HG03064 (cell line): ENCODE data around the gene ESYT1.

Experiments used
- ATAC-seq: cut with Tn5 transposase; IDR thresholded peaks from one replicate; pipeline ENCODE4 v1.9.1; 2021; ENCODE audit warnings: low read depth; ENCODE audit not compliant: unreplicated experiment

The ESYT1 gene

GRCh38 chr12:56172839-56173238, 44.8 kb downstream of the ESYT1 start:
- no peak for ATAC-seq

- ATAC-seq: no peak
These were observed 50.3 kb downstream of the ESYT1 start for GRCh38 chr12:56178347-56178746.

GRCh38 chr12:56186957-56187356, 58.9 kb downstream of the ESYT1 start:
- ATAC-seq: no peak

DNA sequence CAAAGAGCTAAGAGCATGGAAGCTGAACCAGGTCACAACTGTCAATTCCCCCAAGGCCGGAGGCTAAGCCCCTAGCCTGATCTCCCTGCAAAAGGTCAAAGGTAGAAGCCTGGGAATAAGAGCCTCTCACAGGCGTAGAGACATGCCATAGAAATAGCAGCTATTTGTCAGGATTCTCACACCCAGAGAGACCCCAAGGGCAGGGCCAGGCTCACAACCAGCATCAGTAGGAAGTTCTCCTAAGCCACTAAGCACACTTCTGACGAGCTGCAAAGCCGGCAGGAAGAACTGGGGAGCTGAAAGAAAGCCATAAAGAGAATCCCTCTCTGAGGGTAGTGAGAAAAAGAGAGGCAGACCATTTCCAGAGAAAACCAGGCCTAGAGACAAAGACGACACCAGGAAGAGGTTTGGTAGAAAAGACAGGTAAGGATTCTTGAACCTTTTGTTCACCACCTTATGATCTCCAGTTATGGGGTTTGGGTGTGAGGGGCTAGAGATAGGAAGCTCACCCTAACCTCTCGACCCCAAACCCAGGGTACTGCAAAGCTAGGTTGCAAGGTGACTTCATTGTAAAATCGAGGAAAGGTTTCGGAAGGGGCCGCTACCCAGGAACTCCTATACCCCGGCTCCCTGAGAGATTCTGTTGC, 60.2 kb downstream of the ESYT1 start:
- no peak for ATAC-seq

- no peak for ATAC-seq
These were observed 60.7 kb downstream of the ESYT1 start for GRCh38 chr12:56188778-56189098.

- peak; percentile 58 for ATAC-seq
These were observed 61.2 kb downstream of the ESYT1 start, which contains the start of gene SMARCC2 for GRCh38 chr12:56189099-56189917. Gene SMARCC2 (minus strand): TSS chr12:56189483. CDS start chr12:56189461, 22 bp downstream.

- peak; percentile 37 for ATAC-seq
These were observed 62.0 kb downstream of the ESYT1 start for GRCh38 chr12:56189918-56190694.

GRCh38 chr12:56190695-56191155, 62.7 kb downstream of the ESYT1 start:
- no peak for ATAC-seq

- no peak for ATAC-seq
These were observed 64.5 kb downstream of the ESYT1 start for GRCh38 chr12:56192582-56192981.

- no peak for ATAC-seq
These were observed 65.0 kb downstream of the ESYT1 start for GRCh38 chr12:56193025-56193578.
